Measurements from ENCODE around the gene FNIP2. TPM values are rescaled to one million over a fixed set of nuclear protein-coding genes. Genes with fewer than 3 reads are reported as not detected.

The FNIP2 gene
- total and polyA plus RNA-seq, 4 donors = 8.8 to 88.7 (median 23.5) TPM

- Histone ChIP-seq H3K4me1 (ENCODE audit: control insufficient read depth in 4 of 4, insufficient read depth in 4 of 4, low read length in 3 of 4) (peaks cover 0 to 5% (median 2%) of the 10 kb centered on the region in 4 donors), H3K9ac (ENCODE audit: low read depth in 1 of 2, low read length in 2 of 2) (no peak overlapping the region), H3K27ac (ENCODE audit: low read depth in 1 of 2, low read length in 2 of 2) (no peak overlapping the region), H3K9me3 (ENCODE audit: control insufficient read depth in 4 of 4, low read length in 3 of 4) (no peaks in the 10 kb centered on the region), H3K4me3 (ENCODE audit: low read depth in 1 of 3, low read length in 3 of 3) (no peak overlapping the region), H3K27me3 (ENCODE audit: control insufficient read depth in 4 of 4, insufficient read depth in 4 of 4, low read length in 3 of 4) (no peaks in the 10 kb centered on the region), H3K36me3 (ENCODE audit: control insufficient read depth in 4 of 4, insufficient read depth in 3 of 4, low read depth in 1 of 4, low read length in 3 of 4) (peaks cover 0 to 21% (median 12%) of the 10 kb centered on the region in 4 donors)
- WGBS = 69% methylated on average over 1 of the region's 1 CpG
- no peak for TF ChIP-seq EGR1 (IDR thresholded peaks at IDR 0.05; ENCODE audit: low read depth in 2 of 2)
- TF ChIP-seq RXRA (IDR thresholded peaks at IDR 0.05) = no peak
- TF ChIP-seq NR2F2 (IDR thresholded peaks at IDR 0.05) = no peak
- no peak for TF ChIP-seq REST (IDR thresholded peaks at IDR 0.05)
- TF ChIP-seq JUND (IDR thresholded peaks at IDR 0.05) = no peak
- TF ChIP-seq RAD21 (IDR thresholded peaks at IDR 0.05) = no peak
- no peak for TF ChIP-seq ZBTB33 (IDR thresholded peaks at IDR 0.05)
- no peak for TF ChIP-seq GABPA (IDR thresholded peaks at IDR 0.05 in 1 of 2, conservative IDR thresholded peaks at IDR 0.05 in 1 of 2)
- TF ChIP-seq HNF4A (conservative IDR thresholded peaks at IDR 0.05) = no peak
- TF ChIP-seq YY1 (IDR thresholded peaks at IDR 0.05) = no peak
- DNase-seq (ENCODE audit: low spot score) = no peak
Observed at GRCh38 chr4:158836002-158836369, 67.2 kb downstream of the FNIP2 start.

GRCh38 chr4:158836828-158837449 is 68.1 kb downstream of the FNIP2 start:
- no peak overlapping the region for H3K27ac ChIP-seq (ENCODE audit: low read depth in 1 of 2, low read length in 2 of 2)
- TF ChIP-seq ATF3 (IDR thresholded peaks at IDR 0.05) (no peak), CTCF (IDR thresholded peaks at IDR 0.05; ENCODE audit: low read depth, low read length, missing input control) (no peak), RXRA (IDR thresholded peaks at IDR 0.05) (no peak), RAD21 (IDR thresholded peaks at IDR 0.05) (no peak), JUND (IDR thresholded peaks at IDR 0.05) (no peak), HNF4A (conservative IDR thresholded peaks at IDR 0.05) (no peak)
- no peak overlapping the region for H3K9ac ChIP-seq (ENCODE audit: low read depth in 1 of 2, low read length in 2 of 2)

More at GRCh38 chr4:158836828-158837449, 68.1 kb downstream of the FNIP2 start:
- H3K36me3 ChIP-seq (ENCODE audit: control insufficient read depth in 4 of 4, insufficient read depth in 3 of 4, low read depth in 1 of 4, low read length in 3 of 4) = peaks cover 0 to 25% (median 8%) of the 10 kb centered on the region in 4 donors
- H3K27me3 ChIP-seq (ENCODE audit: control insufficient read depth in 4 of 4, insufficient read depth in 4 of 4, low read length in 3 of 4) = no peaks in the 10 kb centered on the region
- H3K4me3 ChIP-seq (ENCODE audit: low read depth in 1 of 3, low read length in 3 of 3) = no peak overlapping the region
- 93% methylated on average over 4 of the region's 4 CpGs for WGBS
- no peaks in the 10 kb centered on the region for H3K9me3 ChIP-seq (ENCODE audit: control insufficient read depth in 4 of 4, low read length in 3 of 4)
- no peak for DNase-seq (ENCODE audit: low spot score)
- peaks cover 0 to 6% (median 4%) of the 10 kb centered on the region in 4 donors for H3K4me1 ChIP-seq (ENCODE audit: control insufficient read depth in 4 of 4, insufficient read depth in 4 of 4, low read length in 3 of 4)

Measured in liver (tissue), 9 donors.